HG03064 (cell line): ENCODE measurements around the gene PRDM15.

ENCODE experiments used
- ATAC-seq: cut with Tn5 transposase; IDR thresholded peaks from one replicate; pipeline ENCODE4 v1.9.1; 2021; ENCODE audit warnings: low read depth; ENCODE audit not compliant: unreplicated experiment

Gene PRDM15

DNA sequence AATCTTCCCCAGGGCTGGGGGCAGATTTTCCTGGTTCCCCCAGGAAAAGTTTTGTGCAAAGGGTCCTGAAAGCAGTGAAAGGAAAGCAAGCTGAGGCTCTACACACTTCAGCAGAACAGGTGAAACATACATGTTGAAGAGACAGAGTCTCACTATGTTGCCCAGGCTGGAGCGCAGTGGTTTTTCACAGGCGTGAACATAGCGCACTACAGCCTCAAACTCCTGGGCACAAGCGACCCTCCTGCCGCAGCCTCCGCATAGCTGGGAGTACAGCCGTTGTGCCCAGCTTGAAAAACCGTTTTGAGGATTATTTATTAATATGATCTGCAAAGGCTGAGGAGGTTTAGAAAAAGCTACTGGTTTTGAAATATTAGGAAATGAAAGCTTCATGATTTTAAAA, 11.8 kb downstream of the PRDM15 start:
- ATAC-seq = no peak

DNA sequence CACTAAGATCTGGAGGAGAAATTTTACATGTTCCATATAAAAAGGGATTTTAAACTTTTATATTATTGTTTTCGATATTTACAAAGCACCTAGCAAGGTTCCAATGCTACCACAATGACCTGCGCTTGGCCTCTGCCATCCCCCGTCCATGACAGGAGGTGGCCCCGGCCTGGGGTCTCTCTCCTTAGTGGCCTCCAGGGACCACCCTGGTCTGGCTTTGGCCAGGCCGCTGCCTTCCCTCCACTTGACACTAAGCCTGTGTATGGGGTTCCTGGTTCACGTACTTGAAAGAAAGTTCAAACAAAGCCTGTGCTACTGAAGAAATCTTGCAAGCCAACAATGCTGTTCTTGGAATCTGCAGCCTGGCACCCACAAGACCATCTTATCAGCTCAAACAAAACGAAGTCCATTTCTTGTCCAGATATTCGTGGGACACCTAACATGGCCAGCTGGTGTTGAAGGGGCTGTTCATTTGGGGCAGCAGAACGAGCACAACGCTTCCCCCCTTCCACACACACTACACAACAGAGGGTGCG, 12.8 kb downstream of the PRDM15 start:
- ATAC-seq = no peak

DNA sequence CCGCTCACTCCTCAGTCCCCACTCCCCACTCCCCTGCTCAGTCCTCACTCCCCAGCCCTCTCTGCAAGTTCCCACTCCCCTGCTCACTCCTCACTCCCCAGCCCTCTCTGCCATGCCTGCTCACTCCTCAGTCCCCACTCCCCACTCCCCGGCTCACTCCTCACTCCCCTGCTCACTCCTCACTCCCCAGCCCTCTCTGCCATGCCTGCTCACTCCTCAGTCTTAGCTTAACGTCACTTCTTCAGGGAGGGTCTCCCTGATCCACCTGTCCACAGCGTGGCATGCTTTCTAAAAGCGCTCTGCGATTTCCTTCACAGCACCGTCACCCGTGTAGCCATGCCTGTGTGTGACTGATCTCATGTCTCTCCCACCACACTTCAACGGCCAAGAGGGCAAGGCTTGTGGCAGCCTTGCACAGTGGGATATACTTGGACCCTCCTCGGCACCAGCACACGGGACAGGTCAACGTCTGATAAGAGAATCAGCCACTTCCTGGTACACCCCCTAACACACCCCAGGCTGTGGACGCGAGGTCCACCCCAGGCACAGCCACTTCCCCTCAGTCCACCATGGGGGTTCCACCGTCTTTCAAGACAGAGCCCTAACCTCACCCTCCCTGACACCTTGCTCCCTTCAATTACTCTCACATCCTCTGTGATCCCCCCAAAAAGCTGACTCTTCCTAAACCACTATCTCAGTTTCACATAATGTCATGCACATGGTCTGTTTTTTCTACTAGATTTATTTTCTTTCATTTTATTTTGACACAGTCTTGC, 14.0 kb downstream of the PRDM15 start:
- ATAC-seq = peak; percentile 50

DNA sequence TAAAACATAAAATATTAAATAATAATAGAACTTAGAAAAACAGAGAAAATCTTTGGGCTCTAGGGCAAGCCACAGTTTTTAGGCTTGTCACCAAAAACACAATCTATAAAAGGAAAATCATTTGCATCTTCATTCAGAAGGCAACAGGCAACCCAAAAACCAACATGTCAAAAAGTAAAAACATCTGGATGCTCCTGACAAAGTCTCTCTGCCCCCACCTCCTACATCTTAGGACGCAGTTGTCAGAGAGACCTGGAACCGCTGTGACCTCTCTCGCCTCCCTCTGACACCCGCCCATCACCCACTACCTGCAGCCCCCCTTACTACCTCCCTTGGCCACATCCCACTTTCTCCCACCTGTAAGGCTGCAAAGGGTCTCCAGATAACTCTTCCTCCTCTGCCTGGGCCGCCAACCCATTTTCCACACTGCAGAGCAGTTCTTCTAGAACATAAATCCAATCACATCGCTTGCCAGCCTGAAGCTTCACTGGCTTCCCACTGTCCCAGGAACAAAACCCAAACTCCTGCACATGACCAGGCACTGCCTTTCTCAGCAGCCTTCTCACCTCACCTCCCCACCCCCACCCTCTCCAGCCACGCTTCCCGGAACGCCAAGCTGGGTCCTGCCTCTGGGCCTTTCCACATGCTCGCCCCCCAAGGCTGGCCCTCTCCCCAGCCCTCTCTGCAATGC, 14.7 kb downstream of the PRDM15 start:
- ATAC-seq = no peak

DNA sequence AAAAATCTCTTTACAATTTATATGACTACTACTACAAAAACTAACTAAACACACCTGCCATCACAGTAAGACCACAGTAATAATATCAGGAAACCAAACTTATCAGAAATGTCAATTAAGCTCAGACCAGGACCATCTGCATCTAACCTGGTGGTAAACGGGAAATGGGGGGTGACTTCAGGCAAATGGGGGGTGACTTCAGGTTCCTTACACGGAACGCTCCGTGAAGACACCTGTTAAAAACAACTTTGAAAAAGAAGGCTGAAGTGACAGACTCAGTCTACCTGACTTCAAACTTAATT, 15.8 kb downstream of the PRDM15 start:
- no peak for ATAC-seq

DNA sequence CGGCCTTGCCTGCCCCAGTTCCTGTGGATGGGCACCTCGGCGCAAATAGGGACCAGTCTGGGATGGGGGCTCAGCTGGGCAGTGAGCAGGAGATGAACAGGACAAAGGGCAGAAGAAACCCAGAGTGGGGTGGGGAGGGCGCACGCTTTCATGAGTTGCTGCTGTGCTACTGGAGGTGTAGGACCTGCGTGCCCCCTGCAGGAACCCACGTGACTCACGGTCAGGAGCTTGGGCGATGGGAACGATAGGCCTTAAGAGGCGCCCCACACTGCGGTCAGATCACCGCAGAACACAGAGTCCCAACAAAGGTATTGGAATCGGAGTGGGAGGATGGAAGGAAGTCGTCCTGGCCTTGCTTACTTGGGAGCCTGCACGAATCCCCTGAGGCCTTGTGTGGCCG, 17.2 kb downstream of the PRDM15 start:
- ATAC-seq = no peak

DNA sequence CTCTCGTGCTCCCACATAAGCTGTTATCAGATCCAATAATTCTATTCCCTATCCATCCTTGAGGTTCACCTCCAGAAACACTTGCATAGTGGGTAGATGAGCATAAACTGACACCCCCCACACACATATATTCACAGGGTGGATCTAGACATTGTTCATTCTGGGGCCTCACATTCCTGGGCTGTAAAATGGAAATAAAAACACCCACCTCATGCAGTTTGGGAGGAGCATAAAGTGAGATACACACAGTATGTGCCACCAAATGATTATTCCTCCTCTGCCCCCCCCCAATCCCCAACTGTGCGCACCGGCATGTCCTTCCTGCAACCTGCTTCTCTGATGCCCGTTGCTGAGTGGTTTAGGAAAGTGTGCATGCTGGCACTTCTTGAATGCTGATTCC, 17.9 kb downstream of the PRDM15 start:
- ATAC-seq = no peak

DNA sequence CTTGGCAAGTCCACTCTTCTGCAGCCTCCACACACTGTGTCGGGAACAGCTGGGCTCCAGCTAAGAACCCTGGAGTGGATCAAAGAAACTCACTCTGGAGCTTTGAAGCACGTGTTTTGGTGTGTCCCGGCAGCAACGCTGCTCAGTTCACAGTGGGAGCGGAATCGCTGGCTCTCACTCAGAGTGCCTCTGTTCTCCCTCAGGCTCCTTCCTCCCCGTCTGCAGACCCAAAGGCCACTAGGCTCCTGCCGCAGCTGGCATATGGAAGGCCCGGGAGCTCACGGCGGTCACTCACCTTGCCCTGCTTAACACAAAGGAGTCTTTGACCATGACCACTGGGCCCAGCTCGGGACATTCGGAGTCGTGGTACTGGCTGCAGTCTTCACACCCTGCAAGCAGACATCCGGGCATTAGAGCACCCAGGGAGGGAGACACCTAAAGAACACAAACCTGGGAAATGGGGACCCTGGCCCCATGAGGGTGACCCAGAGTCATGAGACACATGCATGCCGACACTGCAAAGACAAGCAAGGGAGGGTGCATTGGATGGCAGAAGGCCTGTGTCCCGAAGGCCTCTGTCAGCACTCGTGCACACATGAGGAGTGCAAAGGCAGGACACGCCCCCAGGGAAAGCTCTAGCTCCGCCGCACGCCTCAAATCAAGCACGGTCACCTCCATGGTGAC, 19.7 kb downstream of the PRDM15 start:
- ATAC-seq = no peak

DNA sequence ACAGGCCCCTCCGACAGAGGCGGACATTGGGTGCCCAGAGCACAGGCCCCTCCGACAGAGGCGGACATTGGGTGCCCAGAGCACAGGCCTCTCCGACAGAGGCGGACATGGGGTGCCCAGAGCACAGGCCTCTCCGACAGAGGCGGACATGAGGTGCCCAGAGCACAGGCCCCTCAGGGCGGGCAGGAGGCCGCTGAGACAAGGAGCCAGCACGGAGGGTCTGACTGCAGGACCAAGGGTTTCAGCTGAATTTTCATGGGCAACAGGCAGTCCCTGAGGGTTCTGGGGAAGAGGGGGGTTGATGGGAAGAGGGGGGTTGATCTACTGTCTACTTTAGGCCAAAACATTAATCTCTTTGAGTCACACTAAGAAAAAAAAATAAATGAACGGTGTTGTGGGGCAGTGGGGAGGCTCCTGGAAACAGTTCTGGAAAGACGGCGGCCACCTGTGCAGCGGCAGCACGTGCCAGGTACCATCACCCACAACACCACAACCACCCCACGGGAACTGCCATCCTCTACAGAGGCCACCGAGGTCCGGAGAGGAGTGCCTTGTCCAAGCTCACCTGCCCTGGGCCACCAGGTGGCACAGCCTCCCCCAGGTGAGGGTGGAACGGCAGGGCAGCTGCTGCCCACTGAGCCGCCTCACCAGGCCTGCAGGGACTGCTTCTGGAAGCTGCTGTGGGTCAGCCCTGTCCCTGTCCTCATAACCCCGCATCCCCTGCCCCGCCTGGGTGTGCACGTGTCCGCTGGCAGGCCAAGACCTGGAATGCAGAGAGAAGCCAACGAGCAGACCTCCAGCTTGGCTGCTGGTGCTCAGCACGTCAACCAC, 20.5 kb downstream of the PRDM15 start:
- no peak for ATAC-seq

DNA sequence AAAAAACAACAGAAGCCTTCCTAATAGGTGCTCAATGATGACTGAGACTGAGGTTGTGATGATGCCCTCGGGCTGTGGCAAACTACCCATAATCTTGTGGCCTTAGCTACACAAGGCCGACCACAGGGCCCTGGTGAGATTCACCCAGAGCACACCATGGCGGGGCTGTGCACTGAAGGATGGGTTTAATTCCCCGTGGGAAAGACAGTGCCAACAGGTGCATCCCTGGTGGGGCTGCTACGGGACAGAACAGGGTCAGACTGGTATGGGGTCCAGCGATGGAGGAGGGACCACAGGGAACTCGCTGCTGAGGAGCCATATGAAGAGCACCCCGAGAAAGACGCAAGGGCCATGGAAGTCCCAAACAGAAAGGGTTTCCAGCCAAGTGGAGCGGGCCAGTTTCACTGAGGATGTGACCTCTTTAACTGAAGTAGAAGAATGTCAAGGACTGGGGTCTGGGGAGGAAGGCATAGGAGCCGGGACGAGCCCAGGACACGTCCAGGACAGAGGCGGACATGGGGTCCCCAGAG, 21.3 kb downstream of the PRDM15 start:
- no peak for ATAC-seq

DNA sequence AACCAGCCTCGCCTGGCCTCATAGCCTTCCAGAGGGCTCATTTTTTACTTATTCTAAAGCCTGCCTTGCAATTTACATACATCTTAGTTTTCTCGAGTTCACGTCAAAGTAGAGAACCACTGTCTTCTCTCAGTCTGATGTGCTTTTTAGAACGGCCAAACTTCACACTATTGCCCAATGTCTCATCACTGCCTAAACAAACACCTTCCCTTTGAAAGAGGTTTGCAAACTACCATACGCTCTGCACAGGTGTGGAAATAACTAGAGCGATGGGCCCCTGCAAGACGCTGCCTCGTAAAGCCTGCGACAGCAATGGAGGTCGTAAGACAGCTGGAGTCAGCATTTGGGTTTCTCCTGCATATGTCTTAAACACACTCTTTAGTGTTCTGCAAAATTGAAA, 22.6 kb downstream of the PRDM15 start:
- no peak for ATAC-seq

DNA sequence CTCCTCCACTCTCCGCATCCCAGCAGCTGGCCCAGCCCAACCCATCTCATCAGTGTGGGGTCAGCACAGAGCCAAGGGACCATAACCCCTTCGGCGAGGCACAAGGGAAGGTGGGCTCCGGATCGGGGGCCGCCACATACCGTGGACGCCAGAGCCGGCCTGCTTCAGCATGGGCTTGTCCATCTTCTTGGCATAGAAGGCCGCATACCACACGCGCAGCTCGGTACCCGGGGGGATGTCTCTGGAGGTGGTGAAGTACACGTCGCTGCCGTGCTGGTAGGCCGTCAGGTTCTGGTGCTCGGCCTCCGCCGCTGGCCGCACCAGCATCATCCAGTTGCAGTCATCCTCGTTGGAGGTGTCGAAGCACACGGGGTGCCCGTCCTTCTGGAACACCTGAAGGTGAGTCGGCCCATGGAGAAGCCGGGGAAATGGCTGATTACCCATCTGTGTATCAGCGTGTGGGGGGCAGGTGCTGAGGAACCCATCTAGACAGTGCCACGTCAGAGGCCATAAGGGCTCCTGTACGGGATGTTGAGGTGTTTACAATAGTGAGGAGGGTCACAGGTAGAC, 24.6 kb downstream of the PRDM15 start:
- no peak for ATAC-seq

DNA sequence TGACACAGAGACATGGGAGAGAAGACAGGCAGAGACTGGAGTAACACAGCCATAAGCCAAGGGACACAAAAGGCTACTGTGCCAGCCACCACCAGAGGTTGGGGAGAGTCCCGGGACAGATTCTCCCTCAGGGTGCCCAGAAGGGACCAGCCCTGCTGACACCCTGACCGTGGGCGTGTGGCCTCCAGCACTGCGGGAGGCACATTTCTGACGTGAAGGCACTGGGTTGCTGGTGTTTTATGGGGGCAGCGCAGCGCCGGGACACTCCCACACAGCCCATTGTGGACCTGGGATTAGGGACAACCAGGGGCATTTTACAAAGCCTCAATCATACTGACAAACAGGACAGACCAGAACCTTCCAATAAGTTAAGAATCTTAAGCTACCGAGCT, 26.2 kb downstream of the PRDM15 start:
- ATAC-seq = no peak

DNA sequence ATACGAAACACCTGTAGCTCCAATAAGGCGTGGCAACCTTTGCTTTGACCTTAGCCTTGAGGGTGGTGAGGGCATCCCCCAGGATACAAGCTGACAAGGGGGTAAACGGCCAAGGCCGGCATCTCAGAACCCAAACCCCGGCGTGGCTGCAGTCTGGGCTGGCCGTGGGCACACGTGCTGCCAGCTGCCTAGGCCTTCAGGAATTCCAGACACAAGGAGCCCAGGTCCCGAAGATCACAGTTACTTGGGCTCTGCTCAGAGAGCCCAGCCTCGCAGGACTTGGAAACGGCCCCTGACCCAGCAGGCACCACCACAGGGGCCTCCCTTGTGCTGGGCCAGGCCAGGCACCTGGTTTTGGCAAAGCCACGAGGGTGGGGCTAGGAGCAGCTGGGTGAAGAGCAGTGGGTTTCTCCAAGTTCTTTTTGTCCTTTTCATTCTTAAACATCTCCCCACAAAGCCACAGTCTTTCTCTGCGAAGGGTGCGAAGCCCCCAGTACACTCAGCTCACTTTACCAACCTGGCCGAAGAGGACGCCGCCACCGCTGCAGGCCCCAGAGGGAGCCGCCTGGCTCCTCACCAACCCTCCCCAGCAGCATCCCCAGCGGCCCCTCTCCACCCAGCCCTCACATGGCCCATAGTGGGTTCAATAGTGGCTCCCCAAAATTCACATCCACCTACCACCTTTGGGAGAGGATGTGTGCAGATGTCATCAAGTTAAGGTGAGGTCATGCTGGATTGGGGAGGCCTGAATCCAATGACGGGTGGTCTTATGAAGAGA, 26.8 kb downstream of the PRDM15 start:
- ATAC-seq = no peak

DNA sequence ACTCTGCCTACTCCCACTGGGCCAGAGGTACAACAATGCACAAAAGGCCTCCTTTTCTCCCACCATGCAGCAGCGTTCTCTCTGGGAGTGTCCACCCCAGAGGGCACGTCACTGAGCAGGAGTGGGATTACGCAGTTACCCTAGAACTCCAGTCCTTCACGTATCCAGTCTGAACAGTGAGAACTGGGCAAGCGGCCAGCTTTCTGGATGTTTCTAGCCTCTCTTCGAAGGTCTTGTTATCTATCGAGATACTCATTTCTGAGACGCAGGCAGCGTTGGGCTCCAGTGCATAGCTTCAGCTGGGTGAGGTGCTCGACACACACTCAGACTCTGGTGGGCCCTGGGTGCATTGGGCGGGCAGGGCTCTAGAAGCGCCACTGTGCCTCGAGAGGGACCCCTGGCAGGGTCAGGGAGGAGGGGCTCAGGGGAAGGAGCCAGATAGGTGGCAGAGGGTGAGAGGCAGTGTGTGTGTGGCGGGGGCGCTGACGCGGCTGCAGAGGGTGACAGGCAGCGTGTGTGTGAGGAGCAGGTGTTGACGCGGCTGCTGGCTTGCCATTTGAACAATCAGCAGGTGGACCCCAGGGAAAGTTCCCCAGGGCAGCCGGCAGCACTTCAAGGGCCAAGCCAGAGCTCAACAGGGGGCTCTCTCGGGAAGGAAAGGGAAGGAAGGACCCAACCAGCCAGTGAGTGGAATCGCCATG, 27.9 kb downstream of the PRDM15 start:
- ATAC-seq = no peak

DNA sequence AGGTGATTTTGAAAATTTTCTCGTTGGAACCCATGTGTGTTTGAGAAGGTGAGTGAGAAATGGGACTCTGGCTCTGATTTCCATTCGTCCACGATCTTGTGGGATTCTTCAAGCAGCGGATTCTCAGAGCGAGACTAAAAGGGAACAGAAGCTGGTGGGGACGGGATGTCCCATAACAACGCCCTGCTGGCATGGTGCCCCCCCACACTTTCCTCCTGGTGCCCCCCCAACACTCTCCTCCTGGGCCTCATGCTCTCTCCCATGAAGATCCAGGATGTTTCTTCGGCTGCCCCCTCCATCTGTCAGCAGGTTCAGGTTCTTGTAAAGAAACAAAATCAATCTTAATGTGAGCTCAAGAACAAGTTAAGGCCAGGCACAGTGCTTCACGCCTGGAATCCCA, 29.1 kb downstream of the PRDM15 start:
- ATAC-seq = no peak

DNA sequence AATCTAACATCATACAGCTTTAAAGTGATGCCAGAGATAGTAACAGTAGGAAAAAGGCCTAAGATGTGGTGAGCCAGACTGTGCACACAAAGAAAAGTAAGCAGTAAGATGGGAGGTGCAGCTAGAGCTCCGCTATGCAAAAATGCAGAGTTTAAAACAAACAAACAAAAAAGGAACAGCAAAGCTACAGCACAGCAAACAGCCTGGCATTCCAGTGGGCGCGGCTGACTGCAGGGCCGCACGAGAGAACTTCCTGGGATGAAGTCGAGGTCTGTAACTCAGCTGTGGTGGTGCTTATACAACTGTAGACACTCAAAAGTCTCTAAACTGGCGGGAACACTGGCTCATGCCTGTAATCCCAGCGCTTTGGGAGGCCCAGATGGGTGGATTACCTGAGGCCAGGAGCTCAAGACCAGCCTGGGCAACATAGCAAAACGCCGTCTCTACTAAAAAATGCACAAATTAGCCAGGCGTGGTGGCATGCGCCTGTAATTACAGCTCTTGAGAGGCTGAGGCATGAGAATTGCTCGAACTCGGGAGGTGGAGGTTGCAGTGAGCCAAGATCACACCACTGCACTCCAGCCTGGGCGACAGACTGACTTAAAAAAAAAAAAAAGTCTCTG, 30.1 kb downstream of the PRDM15 start:
- no peak for ATAC-seq

DNA sequence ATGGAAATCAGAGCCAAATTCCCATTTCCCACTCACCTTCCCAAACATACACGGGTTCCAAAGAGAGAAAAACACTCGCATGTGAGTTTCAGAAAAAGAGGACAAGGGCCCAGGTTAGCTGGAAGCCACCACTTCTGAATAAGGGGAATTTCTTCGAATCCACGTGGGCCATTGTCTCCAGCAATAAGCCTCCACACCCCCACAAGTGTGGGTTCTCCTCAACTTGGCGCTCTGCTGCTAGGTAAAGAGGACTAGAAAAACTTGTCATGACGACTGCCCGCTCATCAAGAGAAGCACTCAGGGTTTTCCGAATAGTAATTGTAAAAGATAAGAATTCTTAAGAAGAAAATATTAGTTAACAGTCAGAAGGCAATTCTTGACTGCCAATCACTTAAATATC, 30.6 kb downstream of the PRDM15 start:
- no peak for ATAC-seq
